ACC112 (cell line): ENCODE data around the gene TP73.

Source experiments
- H2AFZ ChIP-seq: fragments of 200-600 bp; sonication (generic); one replicate; pipeline ENCODE4 v1.6.0; 2017; ENCODE audit warnings: antibody characterized with exemption, low read length; ENCODE audit not compliant: unreplicated experiment
- H3K27ac ChIP-seq: fragments of 200-600 bp; sonication (generic); 2 replicates; pipeline ENCODE4 v1.5.1; 2014; ENCODE audit warnings: low read depth, mild to moderate bottlenecking, antibody characterized with exemption, low read length, moderate library complexity
- H3K27me3 ChIP-seq: fragments of 200-600 bp; sonication (generic); 2 replicates; pipeline ENCODE4 v1.6.1; 2014; ENCODE audit warnings: mild to moderate bottlenecking, antibody characterized with exemption, low read length, moderate library complexity, mixed read lengths; ENCODE audit not compliant: insufficient read depth
- H3K36me3 ChIP-seq: fragments of 200-600 bp; sonication (generic); 2 replicates; pipeline ENCODE4 v1.6.1; 2016; ENCODE audit warnings: mild to moderate bottlenecking, antibody characterized with exemption, low read length, moderate library complexity, mixed read lengths; ENCODE audit not compliant: insufficient read depth
- H3K4me1 ChIP-seq: fragments of 200-600 bp; sonication (generic); one replicate; pipeline ENCODE4 v1.6.1; 2016; ENCODE audit warnings: low read length, mixed read lengths; ENCODE audit not compliant: insufficient read depth, unreplicated experiment, control insufficient read depth
- H3K4me3 ChIP-seq: fragments of 200-600 bp; sonication (generic); 2 replicates; pipeline ENCODE4 v1.5.1; 2014; ENCODE audit warnings: mild to moderate bottlenecking, low read depth, low read length
- H3K79me2 ChIP-seq: fragments of 200-600 bp; sonication (generic); one replicate; pipeline ENCODE4 v1.6.0; 2016; ENCODE audit warnings: low read length; ENCODE audit not compliant: control insufficient read depth, unreplicated experiment, insufficient read depth

TP73 gene

GRCh38 chr1:3772027-3772714 is 119.9 kb downstream of the TP73 start:
- Histone ChIP-seq H3K79me2 (no peaks in the 10 kb centered on the region), H3K4me1 (peaks cover 14% of the 10 kb centered on the region), H3K27ac (no peak overlapping the region), H3K4me3 (peak overlapping the region; percentile 83), H3K36me3 (no peaks in the 10 kb centered on the region), H3K27me3 (peaks cover 17% of the 10 kb centered on the region), H2AFZ (peak overlapping the region; percentile 60)

- H2AFZ ChIP-seq: peak within 1 kb of the TSS; percentile 60
- H3K36me3 ChIP-seq: no peaks in the 10 kb centered on the region
- H3K27me3 ChIP-seq: peaks cover 17% of the 10 kb centered on the region
- peak within 1 kb of the TSS; percentile 83 for H3K4me3 ChIP-seq
- H3K79me2 ChIP-seq: no peaks in the 10 kb centered on the region
- peaks cover 14% of the 10 kb centered on the region for H3K4me1 ChIP-seq
- H3K27ac ChIP-seq: no peak within 1 kb of the TSS
Observed at GRCh38 chr1:3772715-3773571, 120.6 kb downstream of the TP73 start, which contains the start of gene SMIM1. TSS of gene SMIM1 (plus strand) at chr1:3772749. CDS start at chr1:3775374, 2,625 bp downstream.

GRCh38 chr1:3773572-3774275 is 121.4 kb downstream of the TP73 start:
- no peaks in the 10 kb centered on the region for H3K79me2 ChIP-seq
- H3K4me1 ChIP-seq: peaks cover 14% of the 10 kb centered on the region
- H2AFZ ChIP-seq: no peak overlapping the region
- no peaks in the 10 kb centered on the region for H3K36me3 ChIP-seq
- peaks cover 17% of the 10 kb centered on the region for H3K27me3 ChIP-seq
- H3K4me3 ChIP-seq: no peak overlapping the region
- H3K27ac ChIP-seq: no peak overlapping the region

- peaks cover 14% of the 10 kb centered on the region for H3K4me1 ChIP-seq
- H3K27me3 ChIP-seq: peaks cover 17% of the 10 kb centered on the region
- H3K4me3 ChIP-seq: no peak overlapping the region
- no peaks in the 10 kb centered on the region for H3K36me3 ChIP-seq
- H2AFZ ChIP-seq: no peak overlapping the region
- H3K79me2 ChIP-seq: no peaks in the 10 kb centered on the region
- H3K27ac ChIP-seq: no peak overlapping the region
Observed at GRCh38 chr1:3774276-3774945, 122.1 kb downstream of the TP73 start.

- Histone ChIP-seq H3K36me3 (peaks cover under 1% of the 10 kb centered on the region; the same call in 1 of the 2 replicates), H3K27ac (no peak overlapping the region), H3K4me1 (peaks cover 14% of the 10 kb centered on the region), H3K27me3 (peaks cover 17% of the 10 kb centered on the region), H3K4me3 (no peak overlapping the region), H3K79me2 (no peaks in the 10 kb centered on the region), H2AFZ (no peak overlapping the region)
Observed at GRCh38 chr1:3774946-3775489, 122.7 kb downstream of the TP73 start.

- no peaks in the 10 kb centered on the region for H3K79me2 ChIP-seq
- no peak overlapping the region for H2AFZ ChIP-seq
- H3K27ac ChIP-seq: no peak overlapping the region
- H3K36me3 ChIP-seq: peaks cover 6% of the 10 kb centered on the region; the same call in 1 of the 2 replicates
- peaks cover 14% of the 10 kb centered on the region for H3K4me1 ChIP-seq
- H3K27me3 ChIP-seq: peaks cover 14% of the 10 kb centered on the region
- no peak overlapping the region for H3K4me3 ChIP-seq
Observed at GRCh38 chr1:3775490-3776230, 123.3 kb downstream of the TP73 start.

- Histone ChIP-seq H2AFZ (no peak overlapping the region), H3K4me1 (peaks cover 14% of the 10 kb centered on the region), H3K36me3 (peaks cover 9% of the 10 kb centered on the region; the same call in 1 of the 2 replicates), H3K27ac (no peak overlapping the region), H3K27me3 (peaks cover 7% of the 10 kb centered on the region; the same call in 1 of the 2 replicates), H3K79me2 (no peaks in the 10 kb centered on the region), H3K4me3 (no peak overlapping the region)
Observed at GRCh38 chr1:3776231-3776961, 124.1 kb downstream of the TP73 start.

- no peak overlapping the region for H3K4me3 ChIP-seq
- H3K79me2 ChIP-seq: no peaks in the 10 kb centered on the region
- peaks cover 9% of the 10 kb centered on the region for H3K4me1 ChIP-seq
- H3K36me3 ChIP-seq: peaks cover 10% of the 10 kb centered on the region; the same call in 1 of the 2 replicates
- H2AFZ ChIP-seq: no peak overlapping the region
- H3K27ac ChIP-seq: no peak overlapping the region
- H3K27me3 ChIP-seq: no peaks in the 10 kb centered on the region
Observed at GRCh38 chr1:3777078-3777547, 124.8 kb downstream of the TP73 start.
